B cell (primary cell): Measurements from ENCODE around the gene SYNJ2. TPM values are rescaled to one million over a fixed set of nuclear protein-coding genes. Genes with fewer than 3 reads are reported as not detected.

ENCODE experiments used
- ATAC-seq: fragments of 200-7000 bp; cut with Tn5 transposase; one replicate; pipeline ENCODE4 v1.10.0; 2021; ENCODE audit warnings: low read depth, mild to moderate bottlenecking, moderate number of reproducible peaks, moderate library complexity
- CTCF ChIA-PET: fragments of 350-600 bp; sonication (Branson Sonifier 250); formaldehyde crosslinking; loops from one replicate; lab custom pipeline; 2021; ENCODE audit warnings: antibody characterized with exemption, inconsistent platforms; lab: Charles Lee
- POLR2A ChIA-PET: fragments of 350-600 bp; sonication (Branson Sonifier 250); formaldehyde crosslinking; loops from one replicate; lab custom pipeline; 2021; ENCODE audit warnings: antibody characterized with exemption; lab: Charles Lee
- DNase-seq: peaks from one replicate; pipeline ENCODE4 v3.0.0; 2013
- H2AFZ ChIP-seq: 2 replicates; pipeline ENCODE4 v1.6.1; 2012; ENCODE audit warnings: mild to moderate bottlenecking, low read depth, low read length; ENCODE audit not compliant: insufficient read depth, poor library complexity, severe bottlenecking
- H3K27ac ChIP-seq, 2 donors: 1 replicate in 1 of 2; 2 replicates in 1 of 2; pipeline ENCODE4 v1.5.1; 2012 to 2013; ENCODE audit warnings: low read length in 2 of 2, mild to moderate bottlenecking in 2 of 2, moderate library complexity in 1 of 2
- H3K27me3 ChIP-seq, 4 experiments: fragments of 200-600 bp in 1 of 4; sonication (generic) in 1 of 4; replicated peaks in 1 of 4; 1 replicate in 2 of 4; 2 replicates in 2 of 4; pipeline versions ENCODE4 v1.6.1 to v1.7.0; 2013 to 2016; ENCODE audit warnings: low read length in 3 of 4, mild to moderate bottlenecking in 2 of 4, mixed read lengths in 1 of 4, moderate library complexity in 1 of 4; ENCODE audit not compliant: insufficient read depth in 4 of 4, control insufficient read depth in 3 of 4; ENCODE audit errors: control extremely low read depth in 1 of 4
- H3K36me3 ChIP-seq, 2 experiments: replicated peaks in 1 of 2; 1 replicate in 1 of 2; 2 replicates in 1 of 2; pipeline versions ENCODE4 v1.6.1 to v1.7.1; 2013; ENCODE audit warnings: low read length in 1 of 2; ENCODE audit not compliant: insufficient read depth in 2 of 2, control insufficient read depth in 1 of 2; ENCODE audit errors: control extremely low read depth in 1 of 2, extremely low read depth in 1 of 2
- H3K4me1 ChIP-seq, 2 donors: fragments of 200-600 bp in 1 of 2; sonication (generic) in 1 of 2; 1 replicate in 1 of 2; 2 replicates in 1 of 2; pipeline versions ENCODE4 v1.5.1 to v1.6.1; 2013 to 2017; ENCODE audit warnings: low read length in 2 of 2; ENCODE audit not compliant: control insufficient read depth in 2 of 2, insufficient read depth in 2 of 2
- H3K4me2 ChIP-seq: replicated peaks from 2 replicates; pipeline ENCODE3; 2012; ENCODE audit warnings: mild to moderate bottlenecking, low read depth, low read length; ENCODE audit not compliant: poor library complexity, severe bottlenecking
- H3K4me3 ChIP-seq, 5 experiments: fragments of 200-600 bp in 1 of 5; sonication (generic) in 1 of 5; 1 replicate in 3 of 5; 2 replicates in 2 of 5; pipeline versions ENCODE4 v1.5.1 to v1.7.0; 2011 to 2016; ENCODE audit warnings: low read length in 4 of 5, mild to moderate bottlenecking in 4 of 5, low read depth in 2 of 5, control low read depth in 1 of 5, moderate library complexity in 1 of 5; ENCODE audit not compliant: insufficient read depth in 1 of 5; ENCODE audit errors: control extremely low read depth in 1 of 5, extremely low read depth in 1 of 5
- H3K79me2 ChIP-seq: fragments of 200-600 bp; sonication (generic); one replicate; pipeline ENCODE4 v1.6.0; 2016; ENCODE audit warnings: low read length; ENCODE audit not compliant: control insufficient read depth, insufficient read depth
- H3K9ac ChIP-seq: fragments of 200-600 bp; sonication (generic); 2 replicates; pipeline ENCODE4 v1.6.1; 2017; ENCODE audit warnings: mild to moderate bottlenecking, low read length, moderate library complexity
- H3K9me3 ChIP-seq, 3 donors: one replicate each; pipeline versions ENCODE4 v1.6.1 to v1.7.1; 2013; ENCODE audit warnings: low read length in 2 of 3; ENCODE audit not compliant: control insufficient read depth in 2 of 3, insufficient read depth in 1 of 3; ENCODE audit errors: control extremely low read depth in 1 of 3
- H4K20me1 ChIP-seq: 2 replicates; pipeline ENCODE4 v1.6.0; 2012; ENCODE audit warnings: mild to moderate bottlenecking, low read length; ENCODE audit not compliant: insufficient read depth, control insufficient read depth, poor library complexity, severe bottlenecking
- H3K27ac Mint-ChIP-seq: one replicate; pipeline ENCODE4 v1.8.0; 2021; ENCODE audit warnings: mixed read lengths
- H3K27me3 Mint-ChIP-seq: one replicate; pipeline ENCODE4 v1.8.0; 2021; ENCODE audit warnings: mixed read lengths
- H3K4me1 Mint-ChIP-seq: one replicate; pipeline ENCODE4 v1.8.0; 2021; ENCODE audit warnings: mixed read lengths
- H3K4me3 Mint-ChIP-seq: one replicate; pipeline ENCODE4 v1.8.0; 2021; ENCODE audit warnings: mixed read lengths
- H3K9me3 Mint-ChIP-seq: one replicate; pipeline ENCODE4 v1.8.0; 2022; ENCODE audit warnings: mixed read lengths; ENCODE audit not compliant: insufficient read depth
- EZH2 ChIP-seq: IDR thresholded peaks from 2 replicates; pipeline ENCODE4 v1.6.1; 2012; ENCODE audit warnings: borderline replicate concordance, low read depth, mild to moderate bottlenecking, moderate library complexity, low read length; ENCODE audit not compliant: insufficient read depth, poor library complexity, severe bottlenecking
- WGBS: methylation state at CpG from one replicate; pipeline ENCODE4 v1.1.5; 2013; ENCODE audit warnings: missing lambda C conversion rate; ENCODE audit not compliant: insufficient coverage; 5-methylcytosine and 5-hydroxymethylcytosine counted together
- intact Hi-C: fragments of 100-400 bp; cut with micrococcal nuclease; formaldehyde crosslinking; loops from one replicate; pipeline ENCODE4 v1.10.0; 2022
- polyA plus RNA-seq: library from polyadenylated mRNA; depleted of rRNA; stranded (reverse); fragments of >200 nt; gene quantifications from 2 replicates; pipeline ENCODE4 v1.2.3, GENCODE V29; 2012
- total RNA-seq, 2 donors: library from RNA; stranded (reverse); fragments of 120-200 nt in 1 of 2; gene quantifications; 1 replicate in 1 of 2; 2 replicates in 1 of 2; pipeline versions ENCODE4 v1.2.3 to v1.2.4, GENCODE V29; 2013 to 2022
- TF ChIP-seq, protein P1 (sequence below): fragments of 200-600 bp; IDR thresholded peaks from one replicate; pipeline ENCODE4 v1.8.0; 2022; ENCODE audit warnings: antibody characterized with exemption, mild to moderate bottlenecking

The SYNJ2 gene
- total and polyA plus RNA-seq, 2 donors (not counting 1 experiment from before 2014, with no cell fraction given), result 5.2 to 11.4 TPM

DNA sequence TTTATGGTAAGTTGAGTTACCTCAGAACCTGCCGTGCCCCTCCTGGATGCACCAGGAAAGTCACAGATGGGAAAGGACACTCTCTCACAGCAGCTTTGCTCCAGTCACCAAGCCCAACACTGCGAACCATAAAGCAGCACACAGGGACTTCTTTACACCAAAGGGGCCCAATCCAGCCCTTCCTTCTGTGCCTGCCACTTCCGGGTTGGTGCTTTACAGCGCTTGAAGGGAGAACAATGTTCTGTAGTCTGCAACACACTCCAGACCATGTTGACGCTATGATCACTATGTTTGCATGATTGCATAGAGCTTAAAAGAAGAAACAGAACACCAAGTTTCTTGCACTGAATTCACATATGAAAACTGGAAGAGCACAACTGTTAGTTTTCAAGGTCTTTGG is 129.3 kb downstream of the SYNJ2 start:
- ChIA-PET CTCF (interaction anchor here (1.2 kb wide), 1 partner anchor 549 kb away, joined by 3 read pairs; no protein-coding TSS in a partner anchor), POLR2A (no interaction called here)
- Histone ChIP-seq H3K27me3 (no peaks in the 10 kb centered on the region), H3K27ac (no peak overlapping the region), H3K9me3 (no peaks in the 10 kb centered on the region), H2AFZ (no peak overlapping the region), H3K36me3 (peaks cover 0 to 2% of the 10 kb centered on the region in 2 experiments), H3K79me2 (no peaks in the 10 kb centered on the region), H3K4me1 (no peaks in the 10 kb centered on the region), H4K20me1 (no peaks in the 10 kb centered on the region), H3K4me3 (no peak overlapping the region), H3K4me2 (no peak overlapping the region), H3K9ac (no peak overlapping the region)
- no peak for ATAC-seq
- no peaks in the 10 kb centered on the region for H3K4me1 Mint-ChIP-seq
- no peak overlapping the region for H3K27ac Mint-ChIP-seq
- H3K27me3 Mint-ChIP-seq, result no peaks in the 10 kb centered on the region
- intact Hi-C loops, result no loop called here
- WGBS, result 100% methylated on average over 5 of the region's 5 CpGs
- DNase-seq, result no peak
- H3K9me3 Mint-ChIP-seq, result no peaks in the 10 kb centered on the region
- H3K4me3 Mint-ChIP-seq, result no peak overlapping the region
- TF ChIP-seq EZH2, result no peak
- TF ChIP-seq, protein P1, sequence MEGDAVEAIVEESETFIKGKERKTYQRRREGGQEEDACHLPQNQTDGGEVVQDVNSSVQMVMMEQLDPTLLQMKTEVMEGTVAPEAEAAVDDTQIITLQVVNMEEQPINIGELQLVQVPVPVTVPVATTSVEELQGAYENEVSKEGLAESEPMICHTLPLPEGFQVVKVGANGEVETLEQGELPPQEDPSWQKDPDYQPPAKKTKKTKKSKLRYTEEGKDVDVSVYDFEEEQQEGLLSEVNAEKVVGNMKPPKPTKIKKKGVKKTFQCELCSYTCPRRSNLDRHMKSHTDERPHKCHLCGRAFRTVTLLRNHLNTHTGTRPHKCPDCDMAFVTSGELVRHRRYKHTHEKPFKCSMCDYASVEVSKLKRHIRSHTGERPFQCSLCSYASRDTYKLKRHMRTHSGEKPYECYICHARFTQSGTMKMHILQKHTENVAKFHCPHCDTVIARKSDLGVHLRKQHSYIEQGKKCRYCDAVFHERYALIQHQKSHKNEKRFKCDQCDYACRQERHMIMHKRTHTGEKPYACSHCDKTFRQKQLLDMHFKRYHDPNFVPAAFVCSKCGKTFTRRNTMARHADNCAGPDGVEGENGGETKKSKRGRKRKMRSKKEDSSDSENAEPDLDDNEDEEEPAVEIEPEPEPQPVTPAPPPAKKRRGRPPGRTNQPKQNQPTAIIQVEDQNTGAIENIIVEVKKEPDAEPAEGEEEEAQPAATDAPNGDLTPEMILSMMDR, result no peak

DNA sequence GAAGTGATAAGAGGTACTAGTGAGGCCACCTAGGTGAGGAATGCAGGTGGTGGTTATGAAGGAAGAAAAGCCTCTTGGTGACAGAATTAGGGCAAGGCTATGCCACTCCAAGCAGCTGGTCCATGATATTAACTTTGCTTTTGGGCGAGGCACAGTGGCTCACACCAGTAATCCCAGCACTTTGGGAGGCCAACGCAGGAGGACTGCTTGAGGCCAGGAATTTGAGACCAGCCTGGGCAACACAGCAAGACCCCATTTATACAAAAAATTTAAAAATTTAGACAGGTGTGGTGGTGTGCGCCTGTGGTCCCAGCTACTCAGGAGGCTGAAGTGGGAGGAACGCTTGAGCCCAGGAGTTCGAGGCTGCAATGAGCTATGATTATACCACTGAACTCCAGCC is 130.3 kb downstream of the SYNJ2 start:
- no peak overlapping the region for H3K4me2 ChIP-seq
- DNase-seq, result no peak
- CTCF ChIA-PET, result no interaction called here
- no peaks in the 10 kb centered on the region for H3K79me2 ChIP-seq
- TF ChIP-seq, protein P1, result no peak
- TF ChIP-seq EZH2, result no peak
- POLR2A ChIA-PET, result no interaction called here
- H3K27me3 Mint-ChIP-seq, result no peaks in the 10 kb centered on the region
- no peak overlapping the region for H3K4me3 ChIP-seq
- no peaks in the 10 kb centered on the region for H3K9me3 ChIP-seq
- H4K20me1 ChIP-seq, result no peaks in the 10 kb centered on the region
- H3K27me3 ChIP-seq, result no peaks in the 10 kb centered on the region
- no peak for ATAC-seq
- no peaks in the 10 kb centered on the region for H3K9me3 Mint-ChIP-seq
- no peak overlapping the region for H3K27ac ChIP-seq
- peaks cover 0 to 2% of the 10 kb centered on the region in 2 experiments for H3K36me3 ChIP-seq
- intact Hi-C loops, result no loop called here
- H3K4me1 ChIP-seq, result no peaks in the 10 kb centered on the region
- no peaks in the 10 kb centered on the region for H3K4me1 Mint-ChIP-seq
- WGBS, result 100% methylated on average over 2 of the region's 5 CpGs
- no peak overlapping the region for H3K9ac ChIP-seq
- no peak overlapping the region for H3K4me3 Mint-ChIP-seq
- H2AFZ ChIP-seq, result no peak overlapping the region
- H3K27ac Mint-ChIP-seq, result no peak overlapping the region
